ENCODE results near the gene IRAK1. TPM values are rescaled to one million over a fixed set of nuclear protein-coding genes. Genes with fewer than 3 reads are reported as not detected.

IRAK1 gene
- total and polyA plus RNA-seq, 12 donors, result 18.2 to 59.0 (median 27.1) TPM

DNA sequence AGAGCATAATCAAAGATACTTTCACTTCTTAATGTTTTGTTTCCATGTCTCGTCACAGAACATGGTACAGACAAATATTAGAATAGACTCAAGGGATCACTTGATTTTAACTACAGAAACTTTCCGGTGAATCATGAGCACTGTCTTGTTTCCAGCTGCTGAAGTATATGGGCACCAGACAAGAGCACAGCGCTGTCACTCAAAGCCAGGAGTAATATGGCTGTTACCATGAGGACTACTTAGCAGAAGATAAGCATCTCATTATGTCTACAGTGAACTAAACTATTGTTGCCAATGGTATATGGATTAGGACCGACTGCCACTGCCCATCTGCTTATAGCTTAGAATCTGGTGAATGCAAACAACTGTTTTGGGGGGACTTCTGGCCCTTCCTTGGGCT, 43.5 kb upstream of the IRAK1 start:
- no peak overlapping the region for H3K4me3 ChIP-seq
- intact Hi-C loops (cut with DNase I), result no loop called here
- peaks cover 0 to 64% (median 0%) of the 10 kb centered on the region in 7 donors for H3K27me3 ChIP-seq
- DNase-seq (no peak), ATAC-seq (peak in 1 of 8 donors; percentile 35)
- H3K36me3 ChIP-seq, result no peaks in the 10 kb centered on the region
- H3K9me3 ChIP-seq, result no peaks in the 10 kb centered on the region
- 66% methylated on average over 4 of the region's 4 CpGs for WGBS, 2 donors
- H3K27ac ChIP-seq, result no peak overlapping the region
- TF ChIP-seq, protein P1, sequence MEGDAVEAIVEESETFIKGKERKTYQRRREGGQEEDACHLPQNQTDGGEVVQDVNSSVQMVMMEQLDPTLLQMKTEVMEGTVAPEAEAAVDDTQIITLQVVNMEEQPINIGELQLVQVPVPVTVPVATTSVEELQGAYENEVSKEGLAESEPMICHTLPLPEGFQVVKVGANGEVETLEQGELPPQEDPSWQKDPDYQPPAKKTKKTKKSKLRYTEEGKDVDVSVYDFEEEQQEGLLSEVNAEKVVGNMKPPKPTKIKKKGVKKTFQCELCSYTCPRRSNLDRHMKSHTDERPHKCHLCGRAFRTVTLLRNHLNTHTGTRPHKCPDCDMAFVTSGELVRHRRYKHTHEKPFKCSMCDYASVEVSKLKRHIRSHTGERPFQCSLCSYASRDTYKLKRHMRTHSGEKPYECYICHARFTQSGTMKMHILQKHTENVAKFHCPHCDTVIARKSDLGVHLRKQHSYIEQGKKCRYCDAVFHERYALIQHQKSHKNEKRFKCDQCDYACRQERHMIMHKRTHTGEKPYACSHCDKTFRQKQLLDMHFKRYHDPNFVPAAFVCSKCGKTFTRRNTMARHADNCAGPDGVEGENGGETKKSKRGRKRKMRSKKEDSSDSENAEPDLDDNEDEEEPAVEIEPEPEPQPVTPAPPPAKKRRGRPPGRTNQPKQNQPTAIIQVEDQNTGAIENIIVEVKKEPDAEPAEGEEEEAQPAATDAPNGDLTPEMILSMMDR (IDR thresholded peaks at IDR 0.05), result no peak
- H3K4me1 ChIP-seq, result peaks cover 6 to 94% (median 57%) of the 10 kb centered on the region in 9 donors

DNA sequence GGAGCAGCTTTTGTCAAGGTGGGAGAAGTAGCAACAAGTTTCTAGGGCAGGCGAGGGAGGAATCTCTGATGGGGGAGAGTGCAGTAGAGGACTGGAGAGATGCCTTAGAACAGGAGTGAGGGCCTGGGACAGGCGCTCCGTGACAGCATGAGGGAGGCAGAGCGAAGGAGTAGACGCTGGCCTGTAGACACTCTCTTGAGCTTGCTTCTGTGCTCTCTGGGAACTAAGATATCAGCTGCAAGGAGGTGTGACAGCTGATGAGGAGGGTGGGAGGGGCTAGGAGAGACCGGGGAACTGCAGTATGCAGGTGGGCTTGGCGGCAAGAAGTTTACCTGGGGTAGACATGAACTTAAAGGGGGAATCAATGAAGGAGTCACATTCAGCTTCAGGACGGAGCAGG, 42.1 kb upstream of the IRAK1 start:
- Histone ChIP-seq H3K36me3 (peaks cover 0 to 5% (median 0%) of the 10 kb centered on the region in 9 donors), H3K4me3 (no peak overlapping the region), H3K4me1 (peaks cover 6 to 97% (median 61%) of the 10 kb centered on the region in 9 donors), H3K27me3 (peaks cover 0 to 61% (median 0%) of the 10 kb centered on the region in 7 donors), H3K9me3 (no peaks in the 10 kb centered on the region), H3K27ac (no peak overlapping the region)
- ATAC-seq, result no peak
- 61 to 63% methylated on average over 7 to 8 of the region's 8 CpGs for WGBS, 2 donors
- DNase-seq, result no peak
- intact Hi-C loops (cut with DNase I), result no loop called here
- TF ChIP-seq, protein P1 (IDR thresholded peaks at IDR 0.05), result no peak

DNA sequence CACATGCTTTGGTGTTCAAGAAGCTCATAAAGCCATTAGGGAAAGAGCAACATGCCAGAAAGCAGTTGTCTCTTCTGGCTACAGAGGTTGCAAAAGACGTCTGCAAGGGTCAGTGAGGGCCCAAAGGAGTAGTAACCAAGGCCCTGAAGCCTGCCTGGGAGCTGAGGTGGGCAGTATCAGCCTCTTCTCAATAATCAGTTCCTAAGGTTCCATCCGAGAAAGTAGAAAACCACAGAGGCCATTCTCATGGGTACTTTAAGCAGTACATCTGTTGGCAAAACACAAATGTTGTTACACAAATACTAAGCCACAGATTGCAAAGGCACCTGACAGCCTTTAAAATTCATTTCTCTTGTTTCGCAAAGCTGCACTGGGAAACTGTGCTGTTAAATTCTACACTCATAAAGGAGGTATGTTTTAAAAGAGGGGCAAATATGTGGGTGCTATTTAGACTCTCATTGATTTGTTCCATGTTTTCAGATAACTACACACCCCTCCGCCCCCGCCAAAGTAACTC, 40.1 kb upstream of the IRAK1 start:
- intact Hi-C loops (cut with DNase I), result loop anchor here in 1 of 10 donors (2.0 kb wide), 1 partner anchor 19 kb away; no protein-coding TSS in a partner anchor
- no peaks in the 10 kb centered on the region for H3K9me3 ChIP-seq
- DNase-seq, result no peak
- no peak for ATAC-seq
- peaks cover 0 to 59% (median 0%) of the 10 kb centered on the region in 7 donors for H3K27me3 ChIP-seq
- no peak overlapping the region for H3K27ac ChIP-seq
- H3K4me1 ChIP-seq, result peaks cover 6 to 84% (median 63%) of the 10 kb centered on the region in 9 donors
- H3K36me3 ChIP-seq, result peaks cover 0 to 19% (median 0%) of the 10 kb centered on the region in 9 donors
- 73 to 77% methylated on average over 5 of the region's 5 CpGs for WGBS, 2 donors
- no peak overlapping the region for H3K4me3 ChIP-seq
- TF ChIP-seq, protein P1 (IDR thresholded peaks at IDR 0.05), result no peak

DNA sequence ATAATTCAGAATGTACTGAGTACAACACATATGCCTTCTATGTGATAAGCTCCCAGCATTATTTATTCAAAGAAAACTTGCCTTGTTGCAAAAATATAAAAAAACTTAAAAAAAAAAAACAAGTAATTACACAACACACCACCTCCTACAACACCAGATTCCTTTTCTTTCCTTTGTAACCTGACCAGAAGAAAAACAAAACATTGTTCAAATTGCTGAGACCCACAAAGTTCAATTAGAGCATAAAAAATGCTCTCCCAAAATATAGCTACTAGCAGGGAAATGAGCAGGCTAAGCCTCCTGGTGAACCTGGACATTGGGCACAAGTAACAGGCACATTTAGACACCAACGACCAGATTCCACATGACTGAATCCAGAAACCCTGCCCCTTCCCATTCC, 39.5 kb upstream of the IRAK1 start:
- intact Hi-C loops (cut with DNase I), result loop anchor here in 1 of 10 donors (2.0 kb wide), 1 partner anchor 20 kb away; no protein-coding TSS in a partner anchor
- Histone ChIP-seq H3K4me1 (peaks cover 6 to 78% (median 58%) of the 10 kb centered on the region in 9 donors), H3K9me3 (no peaks in the 10 kb centered on the region), H3K36me3 (peaks cover 0 to 21% (median 0%) of the 10 kb centered on the region in 9 donors), H3K27me3 (peaks cover 0 to 59% (median 0%) of the 10 kb centered on the region in 7 donors), H3K4me3 (no peak overlapping the region), H3K27ac (peak overlapping the region in 1 of 10 donors; percentile 6)
- ATAC-seq, result no peak
- no peak for DNase-seq
- WGBS, 2 donors, result 0 to 17% methylated on average over 1 of the region's 1 CpG
- TF ChIP-seq, protein P1 (IDR thresholded peaks at IDR 0.05), result no peak

Data from heart right ventricle (tissue), 16 donors.